Endodermal cell (in vitro differentiated cells): ENCODE data around the gene TFCP2L1. TPM values are rescaled to one million over a fixed set of nuclear protein-coding genes. Genes with fewer than 3 reads are reported as not detected.
"Not testable (repeated sequence)": the region's sequence is repeated elsewhere in the genome, so short reads cannot be mapped to it uniquely, and the experiment has no call there.

Experiments
- DNase-seq: peaks from one replicate; pipeline ENCODE4 v3.0.0-alpha.2; 2017
- H3K27ac ChIP-seq: 2 replicates; pipeline ENCODE4 v1.5.1; 2013; ENCODE audit warnings: mild to moderate bottlenecking, low read depth, low read length, moderate library complexity
- H3K27me3 ChIP-seq: 2 replicates; pipeline ENCODE4 v1.6.1; 2013; ENCODE audit warnings: mild to moderate bottlenecking, low read length, moderate library complexity; ENCODE audit not compliant: insufficient read depth, control insufficient read depth, poor library complexity, severe bottlenecking
- H3K36me3 ChIP-seq: 2 replicates; pipeline ENCODE4 v1.7.0; 2013; ENCODE audit warnings: mild to moderate bottlenecking, low read length, moderate library complexity; ENCODE audit not compliant: control insufficient read depth, insufficient read depth
- H3K4me1 ChIP-seq: one replicate; pipeline ENCODE4 v1.7.0; 2013; ENCODE audit warnings: low read length; ENCODE audit not compliant: control insufficient read depth, insufficient read depth
- H3K4me3 ChIP-seq: 2 replicates; pipeline ENCODE4 v1.5.1; 2013; ENCODE audit warnings: mild to moderate bottlenecking, low read length, moderate library complexity
- H3K9ac ChIP-seq: 2 replicates; pipeline ENCODE4 v1.6.1; 2013; ENCODE audit warnings: mild to moderate bottlenecking, low read length, moderate library complexity; ENCODE audit not compliant: poor library complexity, severe bottlenecking; ENCODE audit errors: extremely low read depth
- H3K9me3 ChIP-seq: 2 replicates; pipeline ENCODE4 v1.6.1; 2013; ENCODE audit warnings: mild to moderate bottlenecking, low read length, moderate library complexity; ENCODE audit not compliant: control insufficient read depth
- H3K27ac Mint-ChIP-seq: 2 replicates; pipeline ENCODE4 v1.8.0; 2020; ENCODE audit warnings: mixed read lengths
- H3K27me3 Mint-ChIP-seq: 2 replicates; pipeline ENCODE4 v1.8.0; 2021; ENCODE audit warnings: mild to moderate bottlenecking, mixed read lengths; ENCODE audit not compliant: insufficient read depth
- H3K36me3 Mint-ChIP-seq: 2 replicates; pipeline ENCODE4 v1.8.0; 2020; ENCODE audit warnings: low read depth, mixed read lengths
- H3K4me1 Mint-ChIP-seq: 2 replicates; pipeline ENCODE4 v1.8.0; 2020; ENCODE audit warnings: mixed read lengths
- H3K4me3 Mint-ChIP-seq: 2 replicates; pipeline ENCODE4 v1.8.0; 2020; ENCODE audit warnings: mild to moderate bottlenecking, moderate library complexity, mixed read lengths
- H3K9me3 Mint-ChIP-seq: 2 replicates; pipeline ENCODE4 v1.8.0; 2020; ENCODE audit warnings: mild to moderate bottlenecking, mixed read lengths
- CTCF ChIP-seq: fragments of 200-600 bp; sonication (generic); conservative IDR thresholded peaks from 2 replicates; pipeline ENCODE4 v1.5.0; 2021; ENCODE audit warnings: antibody characterized with exemption, mild to moderate bottlenecking
- WGBS, 2 experiments: methylation state at CpG; one replicate each; pipeline versions ENCODE4 v1.1.5 to v1.1.7; 2013; ENCODE audit warnings: missing lambda C conversion rate in 2 of 2, mixed read lengths in 1 of 2; ENCODE audit not compliant: insufficient coverage in 1 of 2, insufficient read length in 1 of 2; 5-methylcytosine and 5-hydroxymethylcytosine counted together
- total RNA-seq, 2 donors: library from RNA; stranded (reverse); fragmentation: NEBNext Ultra II Directional in 1 of 2; extraction: Animal tissue kit (Norgen Biotek cat#: 25700) in 1 of 2; gene quantifications; 2 replicates in 1 of 2; 3 replicates in 1 of 2; pipeline ENCODE4 v1.2.1, GENCODE V29; 2021

TFCP2L1 gene
- total RNA-seq, 2 donors from 2014 or later = 3.3 to 4.3 TPM

GRCh38 chr2:121232626-121233265 lies 52.3 kb downstream of the TFCP2L1 start:
- H3K4me1 Mint-ChIP-seq = peaks cover 4% of the 10 kb centered on the region
- no peak for TF ChIP-seq CTCF
- H3K27me3 Mint-ChIP-seq = no peaks in the 10 kb centered on the region
- Histone ChIP-seq H3K27ac (no peak overlapping the region), H3K9ac (no peak overlapping the region), H3K9me3 (no peaks in the 10 kb centered on the region), H3K4me3 (no peak overlapping the region), H3K4me1 (no peaks in the 10 kb centered on the region), H3K27me3 (no peaks in the 10 kb centered on the region), H3K36me3 (no peaks in the 10 kb centered on the region)
- WGBS, 2 experiments = 86 to 94% methylated on average over 1 to 6 of the region's 6 CpGs
- H3K9me3 Mint-ChIP-seq = no peaks in the 10 kb centered on the region
- no peaks in the 10 kb centered on the region for H3K36me3 Mint-ChIP-seq
- DNase-seq = no peak
- no peak overlapping the region for H3K27ac Mint-ChIP-seq
- H3K4me3 Mint-ChIP-seq = no peak overlapping the region

- WGBS, 2 experiments = 93 to 94% methylated on average over 12 to 17 of the region's 17 CpGs
- H3K27me3 ChIP-seq = no peaks in the 10 kb centered on the region
- Mint-ChIP-seq H3K27me3 (no peaks in the 10 kb centered on the region), H3K4me3 (no peak overlapping the region), H3K27ac (no peak overlapping the region), H3K4me1 (peaks cover 6% of the 10 kb centered on the region), H3K9me3 (no peaks in the 10 kb centered on the region), H3K36me3 (no peaks in the 10 kb centered on the region)
- no peak for TF ChIP-seq CTCF
- no peak overlapping the region for H3K27ac ChIP-seq
- no peaks in the 10 kb centered on the region for H3K4me1 ChIP-seq
- no peak overlapping the region for H3K4me3 ChIP-seq
- DNase-seq = no peak
- H3K9ac ChIP-seq = no peak overlapping the region
- H3K36me3 ChIP-seq = no peaks in the 10 kb centered on the region
- no peaks in the 10 kb centered on the region for H3K9me3 ChIP-seq
These were observed 53.5 kb downstream of the TFCP2L1 start for GRCh38 chr2:121231385-121232000.

GRCh38 chr2:121228521-121228920 lies 56.5 kb downstream of the TFCP2L1 start:
- no peaks in the 10 kb centered on the region for H3K4me1 ChIP-seq
- no peak overlapping the region for H3K4me3 ChIP-seq
- no peaks in the 10 kb centered on the region for H3K9me3 Mint-ChIP-seq
- no peak overlapping the region for H3K27ac Mint-ChIP-seq
- H3K36me3 Mint-ChIP-seq = no peaks in the 10 kb centered on the region
- no peak overlapping the region for H3K27ac ChIP-seq
- H3K4me3 Mint-ChIP-seq = no peak overlapping the region
- H3K9me3 ChIP-seq = no peaks in the 10 kb centered on the region
- TF ChIP-seq CTCF = no peak
- no peaks in the 10 kb centered on the region for H3K36me3 ChIP-seq
- H3K4me1 Mint-ChIP-seq = peaks cover 6% of the 10 kb centered on the region
- DNase-seq = no peak
- no peaks in the 10 kb centered on the region for H3K27me3 Mint-ChIP-seq
- no peaks in the 10 kb centered on the region for H3K27me3 ChIP-seq
- 89 to 100% methylated on average over 5 to 6 of the region's 6 CpGs for WGBS, 2 experiments
- H3K9ac ChIP-seq = no peak overlapping the region

- H3K36me3 Mint-ChIP-seq, H3K4me3 Mint-ChIP-seq, H3K9ac ChIP-seq, H3K9me3 Mint-ChIP-seq, H3K4me1 Mint-ChIP-seq, H3K9me3 ChIP-seq, H3K36me3 ChIP-seq, H3K27me3 ChIP-seq, H3K27ac Mint-ChIP-seq, H3K4me1 ChIP-seq, H3K27me3 Mint-ChIP-seq, H3K4me3 ChIP-seq, H3K27ac ChIP-seq: not testable (repeated sequence)
- peak; percentile 78 for DNase-seq
- WGBS, 2 experiments = 84 to 92% methylated on average over 10 to 18 of the region's 18 CpGs
These were observed 57.4 kb downstream of the TFCP2L1 start for GRCh38 chr2:121227381-121228144.

- H3K27ac Mint-ChIP-seq, H3K4me1 ChIP-seq, H3K4me3 Mint-ChIP-seq, H3K36me3 Mint-ChIP-seq, H3K27me3 Mint-ChIP-seq, H3K4me3 ChIP-seq, H3K9me3 ChIP-seq, H3K9ac ChIP-seq, H3K27me3 ChIP-seq, DNase-seq, H3K4me1 Mint-ChIP-seq, H3K27ac ChIP-seq, H3K9me3 Mint-ChIP-seq, H3K36me3 ChIP-seq: not testable (repeated sequence)
- WGBS, 2 experiments = 83 to 92% methylated on average over 2 to 26 of the region's 26 CpGs
These were observed 59.3 kb downstream of the TFCP2L1 start for GRCh38 chr2:121225681-121226080.
